Measurements from ENCODE around the gene CADPS. TPM values are rescaled to one million over a fixed set of nuclear protein-coding genes. Genes with fewer than 3 reads are reported as not detected.

Gene CADPS
- total and polyA plus RNA-seq, 2 of the 4 experiments (the other 2 are of a cell fraction) = not detected

- Histone ChIP-seq H3K9me1 (ENCODE audit: insufficient read depth, low read length) (no peaks in the 10 kb centered on the region), H3K23ac (ENCODE audit: low read depth, low read length) (no peak overlapping the region), H4K20me1 (ENCODE audit: insufficient read depth, low read length) (no peaks in the 10 kb centered on the region), H3K18ac (ENCODE audit: low read depth, low read length) (no peak overlapping the region), H3K27me3 (ENCODE audit: control insufficient read depth, insufficient read depth, low read length) (no peaks in the 10 kb centered on the region), H2AK9ac (replicated peaks; ENCODE audit: low read depth, low read length, poor library complexity) (no peak overlapping the region), H3K79me1 (ENCODE audit: low read depth in 1 of 2, low read length in 2 of 2) (no peaks in the 10 kb centered on the region), H2BK5ac (ENCODE audit: low read depth, low read length, poor library complexity, severe bottlenecking) (no peak overlapping the region), H3K4me2 (ENCODE audit: low read depth, low read length) (no peak overlapping the region), H2BK20ac (ENCODE audit: low read depth, low read length) (no peak overlapping the region), H3K14ac (replicated peaks; ENCODE audit: low read depth, low read length) (no peak overlapping the region), H2AK5ac (ENCODE audit: low read depth, low read length) (no peak overlapping the region), H3K27ac (ENCODE audit: insufficient read depth, low read length) (no peak overlapping the region), H2BK120ac (ENCODE audit: low read depth, low read length) (no peak overlapping the region), H3K9me3 (ENCODE audit: control insufficient read depth, insufficient read depth, low read length) (0 out of 2 replicates have a peak, but pooled peaks cover 2% of the 10 kb centered on the region), H3K56ac (ENCODE audit: extremely low read depth, insufficient read depth, low read length) (no peak overlapping the region), H4K91ac (ENCODE audit: insufficient read depth, low read depth, low read length) (no peak overlapping the region), H3K4me1 (ENCODE audit: control insufficient read depth, insufficient read depth, low read length) (no peaks in the 10 kb centered on the region), H2AFZ (replicated peaks; ENCODE audit: low read length, poor library complexity) (no peak overlapping the region), H2BK15ac (ENCODE audit: low read depth, low read length) (no peak overlapping the region), H3K4me3 (ENCODE audit: insufficient read depth, low read depth, low read length) (no peak overlapping the region), H3K9ac (ENCODE audit: low read depth, low read length) (no peak overlapping the region), H4K8ac (ENCODE audit: low read depth in 2 of 2, low read length in 2 of 2) (no peak overlapping the region), H3K4ac (ENCODE audit: low read depth, low read length) (no peak overlapping the region), H3K36me3 (ENCODE audit: control insufficient read depth, insufficient read depth, low read length) (no peaks in the 10 kb centered on the region), H4K5ac (ENCODE audit: low read depth, low read length) (no peak overlapping the region)
- DNase-seq (no peak), ATAC-seq (ENCODE audit: low read depth) (no peak)
- BruUV-seq (replicated peaks) = no TSS peak
- POLR2A ChIA-PET (ENCODE audit: unreplicated experiment) = no interaction called here
- dilution Hi-C loops (cut with HindIII; ENCODE audit: low sequenced_read_pairs, unreplicated experiment) (no loop called here), in situ Hi-C loops (cut with MboI; ENCODE audit: low sequenced_read_pairs) (no loop called here), intact Hi-C loops (cut with micrococcal nuclease) (no loop called here)
- CTCF ChIA-PET = no interaction called here
- TF ChIP-seq BHLHE40 (IDR thresholded peaks at IDR 0.05; ENCODE audit: low read depth, low read length) (no peak), NFE2L2 (IDR thresholded peaks at IDR 0.05; ENCODE audit: low read depth, low read length) (no peak), MAZ (IDR thresholded peaks at IDR 0.05; ENCODE audit: borderline replicate concordance, low read depth, low read length) (no peak), MXI1 (IDR thresholded peaks at IDR 0.05; ENCODE audit: borderline replicate concordance, low read depth, low read length) (no peak), MAFK (IDR thresholded peaks at IDR 0.05; ENCODE audit: low read depth, low read length) (no peak), POLR2A (IDR thresholded peaks at IDR 0.05; ENCODE audit: low read depth, low read length) (no peak), RFX5 (IDR thresholded peaks at IDR 0.05; ENCODE audit: low read depth, low read length) (no peak), RCOR1 (IDR thresholded peaks at IDR 0.05; ENCODE audit: insufficient replicate concordance, low read length) (no peak), RAD21 (IDR thresholded peaks at IDR 0.05; ENCODE audit: low read length) (no peak), CTCF (conservative IDR thresholded peaks at IDR 0.05; ENCODE audit: low read depth, low read length) (no peak)
- WGBS, 2 experiments (ENCODE audit: extremely low coverage in 2 of 2, insufficient read length in 1 of 2) = no CpG with 5 or more reads among the region's 2 CpGs
Measured at GRCh38 chr3:62892045-62892444, 16.8 kb upstream of the CADPS start.
